ENCODE data around the gene PTPRT. TPM values are rescaled to one million over a fixed set of nuclear protein-coding genes. Genes with fewer than 3 reads are reported as not detected.

Gene PTPRT
- total RNA-seq, 1 experiment from 2014 or later: 44.5 TPM

- Histone ChIP-seq H3K36me3 (ENCODE audit: insufficient read depth, low read length) (no peaks in the 10 kb centered on the region), H2AFZ (ENCODE audit: low read length) (no peak overlapping the region), H3K79me2 (ENCODE audit: low read length) (no peaks in the 10 kb centered on the region), H3K9ac (ENCODE audit: low read length) (no peak overlapping the region), H4K20me1 (ENCODE audit: insufficient read depth, low read depth, low read length) (no peaks in the 10 kb centered on the region), H3K27ac (ENCODE audit: low read length) (no peak overlapping the region), H3K9me2 (replicated peaks; ENCODE audit: insufficient read depth, low read length) (no peaks in the 10 kb centered on the region), H3K4me3 (ENCODE audit: low read length) (no peak overlapping the region), H3K4me1 (ENCODE audit: low read length) (no peaks in the 10 kb centered on the region), H3K4me2 (ENCODE audit: low read depth, low read length, poor library complexity, severe bottlenecking) (no peak overlapping the region), H3K27me3 (ENCODE audit: low read length) (no peaks in the 10 kb centered on the region), H3K9me3 (ENCODE audit: low read length) (no peaks in the 10 kb centered on the region)
- no peak for DNase-seq
These were observed 1095.9 kb downstream of the PTPRT start for GRCh38 chr20:42093542-42094440.

- Histone ChIP-seq H3K27ac (ENCODE audit: low read length) (no peak overlapping the region), H3K4me1 (ENCODE audit: low read length) (no peaks in the 10 kb centered on the region), H3K36me3 (ENCODE audit: insufficient read depth, low read length) (no peaks in the 10 kb centered on the region), H2AFZ (ENCODE audit: low read length) (no peak overlapping the region), H3K9me3 (ENCODE audit: low read length) (no peaks in the 10 kb centered on the region), H4K20me1 (ENCODE audit: insufficient read depth, low read depth, low read length) (no peaks in the 10 kb centered on the region), H3K4me3 (ENCODE audit: low read length) (no peak overlapping the region), H3K9me2 (replicated peaks; ENCODE audit: insufficient read depth, low read length) (no peaks in the 10 kb centered on the region), H3K9ac (ENCODE audit: low read length) (no peak overlapping the region), H3K79me2 (ENCODE audit: low read length) (no peaks in the 10 kb centered on the region), H3K4me2 (ENCODE audit: low read depth, low read length, poor library complexity, severe bottlenecking) (no peak overlapping the region), H3K27me3 (ENCODE audit: low read length) (no peaks in the 10 kb centered on the region)
- DNase-seq: no peak
These were observed 1096.7 kb downstream of the PTPRT start for GRCh38 chr20:42093041-42093440.

- no peaks in the 10 kb centered on the region for H4K20me1 ChIP-seq (ENCODE audit: insufficient read depth, low read depth, low read length)
- no peaks in the 10 kb centered on the region for H3K79me2 ChIP-seq (ENCODE audit: low read length)
- H3K4me3 ChIP-seq (ENCODE audit: low read length): no peak overlapping the region
- no peaks in the 10 kb centered on the region for H3K9me3 ChIP-seq (ENCODE audit: low read length)
- H2AFZ ChIP-seq (ENCODE audit: low read length): no peak overlapping the region
- no peaks in the 10 kb centered on the region for H3K27me3 ChIP-seq (ENCODE audit: low read length)
- no peak overlapping the region for H3K9ac ChIP-seq (ENCODE audit: low read length)
- no peaks in the 10 kb centered on the region for H3K9me2 ChIP-seq (replicated peaks; ENCODE audit: insufficient read depth, low read length)
- H3K36me3 ChIP-seq (ENCODE audit: insufficient read depth, low read length): no peaks in the 10 kb centered on the region
- no peaks in the 10 kb centered on the region for H3K4me1 ChIP-seq (ENCODE audit: low read length)
- no peak overlapping the region for H3K27ac ChIP-seq (ENCODE audit: low read length)
- DNase-seq: no peak
- H3K4me2 ChIP-seq (ENCODE audit: low read depth, low read length, poor library complexity, severe bottlenecking): no peak overlapping the region
These were observed 1104.3 kb downstream of the PTPRT start for GRCh38 chr20:42085366-42085765.

GRCh38 chr20:42083280-42083679, 1106.4 kb downstream of the PTPRT start:
- Histone ChIP-seq H2AFZ (ENCODE audit: low read length) (no peak overlapping the region), H3K9me3 (ENCODE audit: low read length) (no peaks in the 10 kb centered on the region), H3K4me2 (ENCODE audit: low read depth, low read length, poor library complexity, severe bottlenecking) (no peak overlapping the region), H3K4me1 (ENCODE audit: low read length) (no peaks in the 10 kb centered on the region), H3K79me2 (ENCODE audit: low read length) (no peaks in the 10 kb centered on the region), H3K27me3 (ENCODE audit: low read length) (no peaks in the 10 kb centered on the region), H3K4me3 (ENCODE audit: low read length) (no peak overlapping the region), H3K9me2 (replicated peaks; ENCODE audit: insufficient read depth, low read length) (no peaks in the 10 kb centered on the region), H3K36me3 (ENCODE audit: insufficient read depth, low read length) (no peaks in the 10 kb centered on the region), H3K27ac (ENCODE audit: low read length) (no peak overlapping the region), H4K20me1 (ENCODE audit: insufficient read depth, low read depth, low read length) (no peaks in the 10 kb centered on the region), H3K9ac (ENCODE audit: low read length) (no peak overlapping the region)
- DNase-seq: no peak

- Histone ChIP-seq H3K27me3 (ENCODE audit: low read length) (no peaks in the 10 kb centered on the region), H3K9me2 (replicated peaks; ENCODE audit: insufficient read depth, low read length) (no peaks in the 10 kb centered on the region), H3K9me3 (ENCODE audit: low read length) (no peaks in the 10 kb centered on the region), H4K20me1 (ENCODE audit: insufficient read depth, low read depth, low read length) (no peaks in the 10 kb centered on the region), H3K4me3 (ENCODE audit: low read length) (no peak overlapping the region), H3K36me3 (ENCODE audit: insufficient read depth, low read length) (no peaks in the 10 kb centered on the region), H3K9ac (ENCODE audit: low read length) (no peak overlapping the region), H2AFZ (ENCODE audit: low read length) (no peak overlapping the region), H3K27ac (ENCODE audit: low read length) (no peak overlapping the region), H3K79me2 (ENCODE audit: low read length) (no peaks in the 10 kb centered on the region), H3K4me1 (ENCODE audit: low read length) (no peaks in the 10 kb centered on the region), H3K4me2 (ENCODE audit: low read depth, low read length, poor library complexity, severe bottlenecking) (no peak overlapping the region)
- no peak for DNase-seq
These were observed 1107.1 kb downstream of the PTPRT start for GRCh38 chr20:42082611-42083010.

GRCh38 chr20:42080956-42081355, 1108.8 kb downstream of the PTPRT start:
- H3K4me2 ChIP-seq (ENCODE audit: low read depth, low read length, poor library complexity, severe bottlenecking): no peak overlapping the region
- H3K9ac ChIP-seq (ENCODE audit: low read length): no peak overlapping the region
- no peak for DNase-seq
- no peaks in the 10 kb centered on the region for H3K4me1 ChIP-seq (ENCODE audit: low read length)
- H3K27me3 ChIP-seq (ENCODE audit: low read length): no peaks in the 10 kb centered on the region
- no peak overlapping the region for H3K27ac ChIP-seq (ENCODE audit: low read length)
- no peak overlapping the region for H2AFZ ChIP-seq (ENCODE audit: low read length)
- H4K20me1 ChIP-seq (ENCODE audit: insufficient read depth, low read depth, low read length): no peaks in the 10 kb centered on the region
- no peak overlapping the region for H3K4me3 ChIP-seq (ENCODE audit: low read length)
- H3K9me3 ChIP-seq (ENCODE audit: low read length): no peaks in the 10 kb centered on the region
- no peaks in the 10 kb centered on the region for H3K79me2 ChIP-seq (ENCODE audit: low read length)
- no peaks in the 10 kb centered on the region for H3K36me3 ChIP-seq (ENCODE audit: insufficient read depth, low read length)
- H3K9me2 ChIP-seq (replicated peaks; ENCODE audit: insufficient read depth, low read length): no peaks in the 10 kb centered on the region

- no peaks in the 10 kb centered on the region for H3K9me2 ChIP-seq (replicated peaks; ENCODE audit: insufficient read depth, low read length)
- H2AFZ ChIP-seq (ENCODE audit: low read length): no peak overlapping the region
- no peak overlapping the region for H3K9ac ChIP-seq (ENCODE audit: low read length)
- no peaks in the 10 kb centered on the region for H3K79me2 ChIP-seq (ENCODE audit: low read length)
- no peak overlapping the region for H3K27ac ChIP-seq (ENCODE audit: low read length)
- no peaks in the 10 kb centered on the region for H3K9me3 ChIP-seq (ENCODE audit: low read length)
- no peaks in the 10 kb centered on the region for H4K20me1 ChIP-seq (ENCODE audit: insufficient read depth, low read depth, low read length)
- H3K4me1 ChIP-seq (ENCODE audit: low read length): no peaks in the 10 kb centered on the region
- H3K4me2 ChIP-seq (ENCODE audit: low read depth, low read length, poor library complexity, severe bottlenecking): no peak overlapping the region
- no peaks in the 10 kb centered on the region for H3K27me3 ChIP-seq (ENCODE audit: low read length)
- H3K36me3 ChIP-seq (ENCODE audit: insufficient read depth, low read length): no peaks in the 10 kb centered on the region
- DNase-seq: no peak
- H3K4me3 ChIP-seq (ENCODE audit: low read length): no peak overlapping the region
These were observed 1114.8 kb downstream of the PTPRT start for GRCh38 chr20:42074944-42075343.

GRCh38 chr20:42067596-42067995, 1122.1 kb downstream of the PTPRT start:
- H3K9me2 ChIP-seq (replicated peaks; ENCODE audit: insufficient read depth, low read length): no peaks in the 10 kb centered on the region
- H3K27ac ChIP-seq (ENCODE audit: low read length): no peak overlapping the region
- H3K4me2 ChIP-seq (ENCODE audit: low read depth, low read length, poor library complexity, severe bottlenecking): no peak overlapping the region
- no peak overlapping the region for H2AFZ ChIP-seq (ENCODE audit: low read length)
- H4K20me1 ChIP-seq (ENCODE audit: insufficient read depth, low read depth, low read length): no peaks in the 10 kb centered on the region
- H3K4me3 ChIP-seq (ENCODE audit: low read length): no peak overlapping the region
- no peaks in the 10 kb centered on the region for H3K9me3 ChIP-seq (ENCODE audit: low read length)
- no peaks in the 10 kb centered on the region for H3K4me1 ChIP-seq (ENCODE audit: low read length)
- no peak overlapping the region for H3K9ac ChIP-seq (ENCODE audit: low read length)
- H3K36me3 ChIP-seq (ENCODE audit: insufficient read depth, low read length): no peaks in the 10 kb centered on the region
- DNase-seq: no peak
- H3K27me3 ChIP-seq (ENCODE audit: low read length): no peaks in the 10 kb centered on the region
- no peaks in the 10 kb centered on the region for H3K79me2 ChIP-seq (ENCODE audit: low read length)
